Mesenchymal stem cell (in vitro differentiated cells and primary cell): Measurements from ENCODE around the gene CRYL1.
A peak's percentile ranks its signal among the peaks of the same experiment; 100 is the strongest.

ENCODE experiments used
- DNase-seq: peaks from one replicate; pipeline ENCODE4 v3.0.0-alpha.2; 2013
- H2AFZ ChIP-seq: one replicate; pipeline ENCODE4 v1.6.1; 2013; ENCODE audit warnings: low read depth, mild to moderate bottlenecking, control low read depth, inconsistent platforms, low read length, moderate library complexity
- H2AK5ac ChIP-seq: 2 replicates; pipeline ENCODE4 v1.6.1; 2013; ENCODE audit warnings: low read length, moderate library complexity, mild to moderate bottlenecking, inconsistent platforms; ENCODE audit not compliant: severe bottlenecking
- H2BK120ac ChIP-seq: one replicate; pipeline ENCODE4 v1.6.1; 2013; ENCODE audit warnings: low read depth, mild to moderate bottlenecking, inconsistent platforms, low read length, moderate library complexity
- H2BK12ac ChIP-seq, 2 experiments: one replicate each; pipeline ENCODE4 v1.6.1; 2013; ENCODE audit warnings: inconsistent platforms in 2 of 2, low read length in 2 of 2, mild to moderate bottlenecking in 2 of 2, moderate library complexity in 2 of 2, control low read depth in 1 of 2
- H2BK15ac ChIP-seq: one replicate; pipeline ENCODE4 v1.6.1; 2013; ENCODE audit warnings: mild to moderate bottlenecking, low read depth, inconsistent platforms; ENCODE audit not compliant: poor library complexity, severe bottlenecking
- H2BK5ac ChIP-seq: 2 replicates; pipeline ENCODE4 v1.6.1; 2013; ENCODE audit warnings: low read depth, mild to moderate bottlenecking, low read length, control low read depth, inconsistent platforms; ENCODE audit not compliant: poor library complexity, severe bottlenecking
- H3K14ac ChIP-seq, 2 experiments: one replicate each; pipeline ENCODE4 v1.6.1; 2013; ENCODE audit warnings: inconsistent platforms in 2 of 2, low read length in 2 of 2, control low read depth in 1 of 2, mild to moderate bottlenecking in 1 of 2, moderate library complexity in 1 of 2
- H3K18ac ChIP-seq, 2 experiments: one replicate each; pipeline ENCODE4 v1.6.1; 2013; ENCODE audit warnings: inconsistent platforms in 2 of 2, low read length in 2 of 2, control low read depth in 1 of 2, low read depth in 1 of 2, mild to moderate bottlenecking in 1 of 2
- H3K23ac ChIP-seq, 2 experiments: one replicate each; pipeline ENCODE4 v1.6.1; 2013; ENCODE audit warnings: inconsistent platforms in 2 of 2, low read length in 2 of 2, mild to moderate bottlenecking in 2 of 2, moderate library complexity in 2 of 2, control low read depth in 1 of 2
- H3K27ac ChIP-seq: 2 replicates; pipeline ENCODE4 v1.5.1; 2013; ENCODE audit warnings: mild to moderate bottlenecking, moderate library complexity, low read length, control low read depth, inconsistent platforms; ENCODE audit not compliant: poor library complexity, severe bottlenecking
- H3K27me3 ChIP-seq, 2 experiments: 2 replicates each; pipeline versions ENCODE4 v1.6.1 to v1.7.0; 2013; ENCODE audit warnings: low read length in 2 of 2, mild to moderate bottlenecking in 2 of 2, moderate library complexity in 2 of 2, control low read depth in 1 of 2, inconsistent platforms in 1 of 2; ENCODE audit not compliant: control insufficient read depth in 1 of 2, insufficient read depth in 1 of 2
- H3K36me3 ChIP-seq, 2 experiments: 2 replicates each; pipeline versions ENCODE4 v1.6.1 to v1.7.0; 2013; ENCODE audit warnings: low read length in 2 of 2, control low read depth in 1 of 2, inconsistent platforms in 1 of 2, low read depth in 1 of 2, mild to moderate bottlenecking in 1 of 2; ENCODE audit not compliant: insufficient read depth in 2 of 2, control insufficient read depth in 1 of 2
- H3K4ac ChIP-seq, 2 experiments: one replicate each; pipeline ENCODE4 v1.6.1; 2013; ENCODE audit warnings: inconsistent platforms in 2 of 2, low read length in 2 of 2, mild to moderate bottlenecking in 2 of 2, moderate library complexity in 2 of 2, control low read depth in 1 of 2, low read depth in 1 of 2
- H3K4me1 ChIP-seq: 2 replicates; pipeline ENCODE4 v1.6.1; 2013; ENCODE audit warnings: low read depth, low read length, control low read depth; ENCODE audit not compliant: control insufficient read depth, insufficient read depth
- H3K4me2 ChIP-seq: 2 replicates; pipeline ENCODE4 v1.6.1; 2013; ENCODE audit warnings: low read length, mild to moderate bottlenecking, inconsistent platforms; ENCODE audit not compliant: poor library complexity, severe bottlenecking
- H3K4me3 ChIP-seq, 2 experiments: 2 replicates each; pipeline versions ENCODE4 v1.5.1 to v1.7.0; 2013; ENCODE audit warnings: low read length in 2 of 2, mild to moderate bottlenecking in 2 of 2, control low read depth in 1 of 2, low read depth in 1 of 2; ENCODE audit not compliant: insufficient read depth in 1 of 2
- H3K79me1 ChIP-seq: replicated peaks from 2 replicates; pipeline ENCODE4 v1.6.1; 2013; ENCODE audit warnings: mild to moderate bottlenecking, control low read depth, low read length, inconsistent platforms; ENCODE audit not compliant: poor library complexity, severe bottlenecking
- H3K9ac ChIP-seq: 2 replicates; pipeline ENCODE4 v1.7.0; 2013; ENCODE audit warnings: mild to moderate bottlenecking, low read length, moderate library complexity
- H3K9me3 ChIP-seq: 2 replicates; pipeline ENCODE4 v1.7.0; 2013; ENCODE audit warnings: mild to moderate bottlenecking, low read length; ENCODE audit not compliant: control insufficient read depth
- H4K8ac ChIP-seq: one replicate; pipeline ENCODE4 v1.6.1; 2013; ENCODE audit warnings: inconsistent platforms, mild to moderate bottlenecking, low read length, moderate library complexity
- H4K91ac ChIP-seq: one replicate; pipeline ENCODE4 v1.6.1; 2013; ENCODE audit warnings: mild to moderate bottlenecking, low read length, inconsistent platforms
- WGBS: methylation state at CpG from one replicate; pipeline ENCODE4 v1.1.7; 2013; ENCODE audit warnings: mixed read lengths; 5-methylcytosine and 5-hydroxymethylcytosine counted together

The CRYL1 gene

DNA sequence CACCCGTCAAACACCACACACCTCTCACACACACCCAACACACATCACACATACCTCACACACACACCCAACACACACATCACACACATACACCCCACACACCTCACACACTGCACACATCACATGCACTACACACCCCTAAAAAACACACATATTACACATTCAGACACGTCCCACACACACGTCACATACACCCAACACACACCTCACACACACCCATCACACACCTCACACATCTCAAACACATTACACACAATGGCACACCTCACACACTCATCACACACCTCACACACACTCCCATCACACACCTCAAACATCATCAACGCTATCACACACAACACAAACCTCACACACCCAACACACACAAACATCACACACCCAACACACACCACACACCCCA is 133.1 kb downstream of the CRYL1 start:
- no peak overlapping the region for H4K91ac ChIP-seq
- H3K4me1 ChIP-seq, result peaks cover 4% of the 10 kb centered on the region
- H2AFZ ChIP-seq, result no peak overlapping the region
- DNase-seq, result no peak
- H2BK12ac ChIP-seq, result no peak overlapping the region
- H3K27me3 ChIP-seq, result peaks cover 0 to 6% of the 10 kb centered on the region in 2 experiments
- H3K4ac ChIP-seq, result no peak overlapping the region
- no peak overlapping the region for H2BK120ac ChIP-seq
- no peaks in the 10 kb centered on the region for H3K79me1 ChIP-seq
- H3K23ac ChIP-seq, result no peak overlapping the region
- no peak overlapping the region for H4K8ac ChIP-seq
- no peaks in the 10 kb centered on the region for H3K36me3 ChIP-seq
- no peak overlapping the region for H3K4me2 ChIP-seq
- H3K9ac ChIP-seq, result no peak overlapping the region
- no peak overlapping the region for H3K18ac ChIP-seq
- peak overlapping the region in 1 of 2 experiments; percentile 44 for H3K14ac ChIP-seq
- no peak overlapping the region for H2AK5ac ChIP-seq
- H3K9me3 ChIP-seq, result no peaks in the 10 kb centered on the region
- H2BK5ac ChIP-seq, result no peak overlapping the region
- H3K27ac ChIP-seq, result no peak overlapping the region
- H3K4me3 ChIP-seq, result no peak overlapping the region
- 94% methylated on average over 4 of the region's 4 CpGs for WGBS
- H2BK15ac ChIP-seq, result no peak overlapping the region

DNA sequence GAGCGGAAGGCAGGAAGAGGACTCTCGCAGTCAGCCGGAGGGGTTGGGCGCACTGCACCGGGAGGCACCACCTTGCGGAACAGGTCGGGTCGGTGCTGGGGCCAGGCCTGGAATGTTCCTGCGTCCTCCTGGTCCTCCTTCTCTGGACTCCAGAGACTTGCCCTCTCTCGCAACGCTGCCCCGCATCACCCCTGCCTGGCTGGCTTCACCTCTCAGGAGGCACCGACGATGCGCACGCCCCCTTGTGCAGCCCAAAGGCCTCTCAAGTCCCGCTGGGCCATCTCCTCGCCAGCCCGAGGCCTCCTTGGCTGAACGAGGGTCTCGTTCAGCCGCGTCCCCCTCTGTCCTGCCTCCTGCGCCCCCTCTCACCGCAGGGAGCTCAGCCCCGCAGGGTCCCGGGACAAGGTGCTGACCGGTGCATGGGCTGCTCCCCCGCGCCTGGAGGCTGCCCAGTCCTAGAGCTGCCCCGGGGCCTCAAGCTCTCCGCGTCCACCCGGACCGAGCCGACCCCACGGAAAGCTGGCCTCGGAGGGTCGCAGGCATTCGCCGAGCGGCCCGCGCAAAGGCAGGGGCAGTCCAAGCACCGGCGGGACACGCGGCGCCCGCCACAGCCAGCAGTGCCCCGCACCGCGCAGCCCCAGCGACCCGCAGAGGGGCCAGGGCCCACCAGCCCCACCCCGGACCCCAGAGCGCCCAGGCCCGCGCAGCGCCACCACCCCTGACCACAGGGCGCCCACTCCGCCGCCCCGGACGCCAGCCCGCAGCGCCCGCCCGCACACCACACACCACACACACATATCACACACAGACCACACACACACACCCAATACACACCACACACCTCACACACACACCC is 133.8 kb downstream of the CRYL1 start:
- Histone ChIP-seq H3K18ac (no peak overlapping the region), H3K23ac (no peak overlapping the region), H2BK15ac (no peak overlapping the region), H3K9me3 (no peaks in the 10 kb centered on the region), H3K27ac (no peak overlapping the region), H2BK5ac (no peak overlapping the region), H3K27me3 (peaks cover 0 to 6% of the 10 kb centered on the region in 2 experiments), H2BK12ac (no peak overlapping the region), H2BK120ac (no peak overlapping the region), H3K4me3 (no peak overlapping the region), H3K4me1 (peaks cover 6% of the 10 kb centered on the region), H4K91ac (no peak overlapping the region), H2AK5ac (no peak overlapping the region), H3K4me2 (no peak overlapping the region), H3K36me3 (no peaks in the 10 kb centered on the region), H3K9ac (no peak overlapping the region), H3K4ac (no peak overlapping the region), H3K14ac (no peak overlapping the region), H4K8ac (no peak overlapping the region), H3K79me1 (no peaks in the 10 kb centered on the region), H2AFZ (no peak overlapping the region)
- 97% methylated on average over 65 of the region's 69 CpGs for WGBS
- DNase-seq, result no peak

DNA sequence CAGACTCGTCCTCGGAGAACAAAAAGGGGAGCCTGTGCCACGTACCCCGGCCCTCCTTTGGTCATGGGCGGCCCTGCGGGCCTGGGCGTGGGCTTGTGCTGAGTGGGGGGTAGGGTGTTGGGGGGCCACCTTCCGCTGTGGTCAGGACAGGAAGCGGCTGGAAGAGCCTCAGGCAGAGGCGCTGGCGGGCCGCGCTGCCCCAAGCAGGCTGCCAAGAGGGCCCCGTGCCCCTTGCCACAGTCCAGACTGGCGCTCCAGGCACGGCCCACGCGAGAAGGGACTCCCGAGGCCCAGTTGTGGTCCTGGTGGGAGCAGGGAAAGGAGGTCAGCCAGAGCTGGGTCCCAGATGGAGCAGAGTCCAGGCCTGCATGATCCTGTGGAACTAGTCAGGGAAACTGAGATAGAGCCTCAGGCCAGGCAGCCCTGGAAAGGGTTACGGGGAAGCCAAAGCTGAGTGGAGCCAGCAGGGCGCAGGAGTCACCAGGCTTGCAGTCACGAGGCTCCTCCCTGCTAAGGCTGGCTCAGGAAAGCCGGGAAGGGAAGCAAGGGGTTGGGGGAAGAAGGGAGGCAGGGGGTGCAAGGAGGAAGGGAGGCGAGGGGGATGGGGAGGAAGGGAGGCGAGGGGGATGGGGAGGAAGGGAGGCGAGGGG is 135.0 kb downstream of the CRYL1 start:
- no peaks in the 10 kb centered on the region for H3K36me3 ChIP-seq
- no peak overlapping the region for H2BK120ac ChIP-seq
- H3K18ac ChIP-seq, result peak overlapping the region in 1 of 2 experiments; percentile 1
- no peak overlapping the region for H3K9ac ChIP-seq
- H3K4ac ChIP-seq, result no peak overlapping the region
- H3K4me2 ChIP-seq, result no peak overlapping the region
- peaks cover 6% of the 10 kb centered on the region for H3K4me1 ChIP-seq
- no peaks in the 10 kb centered on the region for H3K9me3 ChIP-seq
- peaks cover 0 to 6% of the 10 kb centered on the region in 2 experiments for H3K27me3 ChIP-seq
- H3K27ac ChIP-seq, result no peak overlapping the region
- H3K14ac ChIP-seq, result no peak overlapping the region
- 93% methylated on average over 26 of the region's 26 CpGs for WGBS
- no peak overlapping the region for H3K4me3 ChIP-seq
- H3K79me1 ChIP-seq, result no peaks in the 10 kb centered on the region
- H4K8ac ChIP-seq, result no peak overlapping the region
- no peak overlapping the region for H4K91ac ChIP-seq
- H2BK5ac ChIP-seq, result no peak overlapping the region
- H3K23ac ChIP-seq, result no peak overlapping the region
- H2BK12ac ChIP-seq, result peak overlapping the region in 1 of 2 experiments; percentile 42
- H2BK15ac ChIP-seq, result no peak overlapping the region
- no peak overlapping the region for H2AK5ac ChIP-seq
- no peak for DNase-seq
- no peak overlapping the region for H2AFZ ChIP-seq

DNA sequence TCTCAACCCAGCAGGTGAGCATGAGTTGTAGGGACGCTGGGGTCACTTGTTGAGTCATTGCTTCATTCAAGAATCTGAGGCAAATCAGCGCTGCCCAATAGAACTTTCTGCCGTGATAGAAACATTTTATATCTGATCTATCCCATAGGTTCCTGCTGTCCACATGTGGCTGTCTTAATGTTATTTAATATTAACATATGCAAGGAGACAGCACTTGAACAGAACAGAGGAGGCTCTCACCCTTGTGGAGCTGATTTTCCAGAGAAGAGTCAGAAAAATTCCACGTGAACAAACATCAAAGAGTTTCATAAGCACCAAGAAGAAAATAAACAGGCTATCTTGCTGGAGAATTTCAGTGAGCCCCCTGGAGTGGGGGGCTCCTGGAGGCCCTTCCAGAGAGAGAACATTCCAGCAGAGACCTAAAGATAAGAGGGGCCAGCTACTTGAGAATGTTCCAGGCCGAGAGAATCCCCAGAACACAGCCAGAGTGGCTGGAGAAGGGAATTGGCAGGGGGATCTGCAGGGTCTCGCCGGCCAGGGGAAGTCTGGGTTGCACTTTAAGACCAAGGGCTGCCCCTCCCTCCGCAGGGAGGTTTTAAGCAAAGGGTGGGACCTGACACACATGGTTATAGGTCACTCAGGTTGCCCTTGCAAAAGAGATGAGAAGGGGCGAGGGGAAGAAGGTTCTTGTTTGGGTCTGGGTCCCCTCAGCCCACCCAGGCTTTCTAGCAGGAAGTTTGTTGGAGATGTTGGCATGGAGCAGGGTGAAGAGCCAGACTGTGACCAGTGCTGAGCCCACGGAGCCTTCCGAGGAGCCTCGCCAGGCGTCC is 135.7 kb downstream of the CRYL1 start:
- Histone ChIP-seq H2BK15ac (no peak overlapping the region), H2BK120ac (no peak overlapping the region), H3K27ac (no peak overlapping the region), H3K4me3 (no peak overlapping the region), H4K91ac (no peak overlapping the region), H2AFZ (no peak overlapping the region), H4K8ac (no peak overlapping the region), H3K36me3 (no peaks in the 10 kb centered on the region), H3K9me3 (no peaks in the 10 kb centered on the region), H3K4ac (no peak overlapping the region), H3K18ac (no peak overlapping the region), H2BK5ac (no peak overlapping the region), H3K4me2 (no peak overlapping the region), H3K4me1 (peaks cover 6% of the 10 kb centered on the region), H2BK12ac (no peak overlapping the region), H3K9ac (no peak overlapping the region), H3K14ac (no peak overlapping the region), H3K23ac (no peak overlapping the region), H2AK5ac (no peak overlapping the region), H3K79me1 (no peaks in the 10 kb centered on the region), H3K27me3 (peaks cover 0 to under 1% of the 10 kb centered on the region in 2 experiments)
- DNase-seq, result no peak
- 77% methylated on average over 11 of the region's 13 CpGs for WGBS
